HEK293 (cell line): ENCODE results near the gene LTK.

Experiments
- CTCF ChIA-PET: fragments of 350-600 bp; formaldehyde crosslinking; extraction: SDS; loops from one replicate; lab custom pipeline; 2021; ENCODE audit warnings: antibody characterized with exemption; lab: Yijun Ruan, JAX
- POLR2A ChIA-PET: fragments of 300-600 bp; formaldehyde crosslinking; extraction: SDS; loops from one replicate; lab custom pipeline; 2020; ENCODE audit warnings: antibody characterized with exemption, inconsistent platforms; lab: Yijun Ruan, JAX
- H3K27ac ChIP-seq: fragments of 200-500 bp; sonication (Bioruptor generic); 2 replicates; pipeline ENCODE4 v1.5.1; 2014; ENCODE audit warnings: low read depth, low read length, control low read depth, inconsistent platforms; ENCODE audit errors: extremely low read depth
- H3K36me3 ChIP-seq, 2 experiments: fragments of 200-500 bp in 1 of 2; sonication (Bioruptor generic) in 1 of 2; 1 replicate in 1 of 2; 2 replicates in 1 of 2; pipeline ENCODE4 v1.5.1; 2014 to 2017; ENCODE audit warnings: inconsistent platforms in 2 of 2, low read length in 2 of 2; ENCODE audit not compliant: control insufficient read depth in 2 of 2, insufficient read depth in 1 of 2
- H3K4me1 ChIP-seq: fragments of 200-500 bp; sonication (Bioruptor generic); 2 replicates; pipeline ENCODE4 v1.5.1; 2014; ENCODE audit warnings: mild to moderate bottlenecking, low read length, inconsistent platforms; ENCODE audit not compliant: control insufficient read depth, insufficient read depth
- H3K4me3 ChIP-seq: 2 replicates; pipeline ENCODE4 v1.5.1; 2011; ENCODE audit warnings: low read depth, mild to moderate bottlenecking, control low read depth, low read length, moderate library complexity
- H3K9me3 ChIP-seq: fragments of 200-500 bp; sonication (Bioruptor generic); 2 replicates; pipeline ENCODE4 v1.5.1; 2014; ENCODE audit warnings: low read depth, low read length, inconsistent platforms; ENCODE audit not compliant: control insufficient read depth, insufficient read depth
- BCL11B ChIP-seq: fragments of 450-650 bp; formaldehyde crosslinking; IDR thresholded peaks from 2 replicates; pipeline ENCODE4 v1.5.1; 2016; ENCODE audit warnings: low read depth, missing biosample characterization, missing genetic modification characterization
- HIC1 ChIP-seq: fragments of 450-650 bp; formaldehyde crosslinking; IDR thresholded peaks from 2 replicates; pipeline ENCODE4 v1.5.1; 2016; ENCODE audit warnings: missing biosample characterization, missing genetic modification characterization
- HOXD13 ChIP-seq: sonication (generic); formaldehyde crosslinking; IDR thresholded peaks from 2 replicates; pipeline ENCODE4 v1.8.0; 2022; ENCODE audit warnings: missing genetic modification reagents, borderline replicate concordance
- KLF7 ChIP-seq: fragments of 450-650 bp; formaldehyde crosslinking; IDR thresholded peaks from 2 replicates; pipeline ENCODE4 v1.5.1; 2016; ENCODE audit warnings: missing biosample characterization, missing genetic modification characterization, borderline replicate concordance
- REPIN1 ChIP-seq: fragments of 450-650 bp; formaldehyde crosslinking; IDR thresholded peaks from 2 replicates; pipeline ENCODE4 v1.5.1; 2017; ENCODE audit warnings: missing biosample characterization, missing genetic modification characterization, low read depth
- ZFP3 ChIP-seq: fragments of 450-650 bp; formaldehyde crosslinking; IDR thresholded peaks from 2 replicates; pipeline ENCODE4 v1.5.1; 2016; ENCODE audit warnings: low read depth, missing biosample characterization, missing genetic modification characterization
- ZIC2 ChIP-seq: fragments of 450-650 bp; formaldehyde crosslinking; IDR thresholded peaks from 2 replicates; pipeline ENCODE4 v1.5.1; 2016; ENCODE audit warnings: missing biosample characterization, missing genetic modification characterization
- ZNF132 ChIP-seq: fragments of 450-650 bp; formaldehyde crosslinking; IDR thresholded peaks from 2 replicates; pipeline ENCODE4 v1.5.1; 2017; ENCODE audit warnings: missing biosample characterization, missing genetic modification characterization, borderline replicate concordance
- ZNF214 ChIP-seq: fragments of 450-650 bp; formaldehyde crosslinking; IDR thresholded peaks from 2 replicates; pipeline ENCODE4 v1.5.1; 2017; ENCODE audit warnings: missing biosample characterization, mild to moderate bottlenecking, missing genetic modification characterization, borderline replicate concordance
- ZNF248 ChIP-seq: fragments of 450-650 bp; formaldehyde crosslinking; IDR thresholded peaks from 2 replicates; pipeline ENCODE4 v1.5.1; 2017; ENCODE audit warnings: missing biosample characterization, missing genetic modification characterization
- ZNF324 ChIP-seq: fragments of 450-650 bp; formaldehyde crosslinking; IDR thresholded peaks from 2 replicates; pipeline ENCODE4 v1.5.1; 2016; ENCODE audit warnings: missing biosample characterization, missing genetic modification characterization
- ZNF366 ChIP-seq: fragments of 450-650 bp; formaldehyde crosslinking; conservative IDR thresholded peaks from 2 replicates; pipeline ENCODE4 v1.5.1; 2016; ENCODE audit warnings: missing biosample characterization, missing genetic modification characterization
- ZNF600 ChIP-seq: fragments of 450-650 bp; formaldehyde crosslinking; IDR thresholded peaks from 2 replicates; pipeline ENCODE4 v1.5.1; 2016; ENCODE audit warnings: missing biosample characterization, missing genetic modification characterization
- ZNF629 ChIP-seq: fragments of 450-650 bp; formaldehyde crosslinking; IDR thresholded peaks from 2 replicates; pipeline ENCODE4 v1.5.1; 2017; ENCODE audit warnings: missing biosample characterization, missing genetic modification characterization
- ZNF654 ChIP-seq: fragments of 450-650 bp; formaldehyde crosslinking; IDR thresholded peaks from 2 replicates; pipeline ENCODE4 v1.5.1; 2016; ENCODE audit warnings: low read depth, missing biosample characterization, missing genetic modification characterization
- ZNF658 ChIP-seq: fragments of 450-650 bp; formaldehyde crosslinking; IDR thresholded peaks from 2 replicates; pipeline ENCODE4; 2016; ENCODE audit warnings: missing biosample characterization, missing genetic modification characterization
- ZNF660 ChIP-seq: fragments of 450-650 bp; IDR thresholded peaks from 2 replicates; pipeline ENCODE4 v1.5.1; 2018; ENCODE audit warnings: missing biosample characterization, mild to moderate bottlenecking, missing genetic modification characterization
- ZNF670 ChIP-seq: fragments of 450-650 bp; formaldehyde crosslinking; IDR thresholded peaks from 2 replicates; pipeline ENCODE4 v1.5.1; 2016; ENCODE audit warnings: missing biosample characterization, missing genetic modification characterization, low read depth
- ZNF701 ChIP-seq: fragments of 450-650 bp; formaldehyde crosslinking; IDR thresholded peaks from 2 replicates; pipeline ENCODE4 v1.5.1; 2016; ENCODE audit warnings: missing biosample characterization, missing genetic modification characterization
- ZNF704 ChIP-seq: fragments of 450-650 bp; formaldehyde crosslinking; IDR thresholded peaks from 2 replicates; pipeline ENCODE4 v1.5.1; 2016; ENCODE audit warnings: missing biosample characterization, missing genetic modification characterization
- ZNF768 ChIP-seq: fragments of 450-650 bp; formaldehyde crosslinking; IDR thresholded peaks from 2 replicates; pipeline ENCODE4 v1.5.1; 2018; ENCODE audit warnings: missing biosample characterization, mild to moderate bottlenecking, missing genetic modification characterization
- ZNF777 ChIP-seq: fragments of 450-650 bp; formaldehyde crosslinking; IDR thresholded peaks from 2 replicates; pipeline ENCODE4 v1.5.1; 2017; ENCODE audit warnings: missing biosample characterization, missing genetic modification characterization, borderline replicate concordance
- TF ChIP-seq, protein P1 (sequence below): fragments of 450-650 bp; formaldehyde crosslinking; IDR thresholded peaks from 2 replicates; pipeline ENCODE4 v1.5.1; 2017; ENCODE audit warnings: missing biosample characterization, missing genetic modification characterization
- TF ChIP-seq, protein P2 (sequence below): fragments of 450-650 bp; formaldehyde crosslinking; IDR thresholded peaks from 2 replicates; pipeline ENCODE4 v1.5.1; 2016; ENCODE audit warnings: missing biosample characterization, missing genetic modification characterization
- TF ChIP-seq, protein P3 (sequence below): fragments of 450-650 bp; formaldehyde crosslinking; IDR thresholded peaks from 2 replicates; pipeline ENCODE4 v1.5.1; 2016; ENCODE audit warnings: missing biosample characterization, missing genetic modification characterization
- TF ChIP-seq, protein P4 (sequence below): fragments of 450-650 bp; formaldehyde crosslinking; IDR thresholded peaks from 2 replicates; pipeline ENCODE4 v1.5.1; 2017; ENCODE audit warnings: missing biosample characterization, missing genetic modification characterization

Gene LTK

GRCh38 chr15:41465822-41466421, 47.7 kb downstream of the LTK start:
- Histone ChIP-seq H3K4me1 (no peaks in the 10 kb centered on the region), H3K36me3 (peaks cover 21 to 57% of the 10 kb centered on the region in 2 experiments), H3K9me3 (no peaks in the 10 kb centered on the region), H3K27ac (no peak overlapping the region), H3K4me3 (no peak overlapping the region)
- TF ChIP-seq, protein P1, sequence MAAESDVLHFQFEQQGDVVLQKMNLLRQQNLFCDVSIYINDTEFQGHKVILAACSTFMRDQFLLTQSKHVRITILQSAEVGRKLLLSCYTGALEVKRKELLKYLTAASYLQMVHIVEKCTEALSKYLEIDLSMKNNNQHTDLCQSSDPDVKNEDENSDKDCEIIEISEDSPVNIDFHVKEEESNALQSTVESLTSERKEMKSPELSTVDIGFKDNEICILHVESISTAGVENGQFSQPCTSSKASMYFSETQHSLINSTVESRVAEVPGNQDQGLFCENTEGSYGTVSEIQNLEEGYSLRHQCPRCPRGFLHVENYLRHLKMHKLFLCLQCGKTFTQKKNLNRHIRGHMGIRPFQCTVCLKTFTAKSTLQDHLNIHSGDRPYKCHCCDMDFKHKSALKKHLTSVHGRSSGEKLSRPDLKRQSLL (tag by site-specific recombination) = no peak
- TF ChIP-seq ZIC2 (no peak), HIC1 (no peak), KLF7 (no peak), ZFP3 (tag by site-specific recombination) (no peak), BCL11B (tag by site-specific recombination) (no peak), ZNF629 (tag by site-specific recombination) (no peak), ZNF701 (no peak), ZNF214 (tag by site-specific recombination) (no peak), REPIN1 (tag by site-specific recombination) (no peak), ZNF768 (no peak), ZNF654 (tag by site-specific recombination) (peak; percentile 89), ZNF658 (no peak), ZNF670 (tag by site-specific recombination) (no peak)
- TF ChIP-seq, protein P2, sequence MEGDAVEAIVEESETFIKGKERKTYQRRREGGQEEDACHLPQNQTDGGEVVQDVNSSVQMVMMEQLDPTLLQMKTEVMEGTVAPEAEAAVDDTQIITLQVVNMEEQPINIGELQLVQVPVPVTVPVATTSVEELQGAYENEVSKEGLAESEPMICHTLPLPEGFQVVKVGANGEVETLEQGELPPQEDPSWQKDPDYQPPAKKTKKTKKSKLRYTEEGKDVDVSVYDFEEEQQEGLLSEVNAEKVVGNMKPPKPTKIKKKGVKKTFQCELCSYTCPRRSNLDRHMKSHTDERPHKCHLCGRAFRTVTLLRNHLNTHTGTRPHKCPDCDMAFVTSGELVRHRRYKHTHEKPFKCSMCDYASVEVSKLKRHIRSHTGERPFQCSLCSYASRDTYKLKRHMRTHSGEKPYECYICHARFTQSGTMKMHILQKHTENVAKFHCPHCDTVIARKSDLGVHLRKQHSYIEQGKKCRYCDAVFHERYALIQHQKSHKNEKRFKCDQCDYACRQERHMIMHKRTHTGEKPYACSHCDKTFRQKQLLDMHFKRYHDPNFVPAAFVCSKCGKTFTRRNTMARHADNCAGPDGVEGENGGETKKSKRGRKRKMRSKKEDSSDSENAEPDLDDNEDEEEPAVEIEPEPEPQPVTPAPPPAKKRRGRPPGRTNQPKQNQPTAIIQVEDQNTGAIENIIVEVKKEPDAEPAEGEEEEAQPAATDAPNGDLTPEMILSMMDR (tag by site-specific recombination) = peak; percentile 67; the same call in 1 of the 2 replicates
- TF ChIP-seq, protein P3, sequence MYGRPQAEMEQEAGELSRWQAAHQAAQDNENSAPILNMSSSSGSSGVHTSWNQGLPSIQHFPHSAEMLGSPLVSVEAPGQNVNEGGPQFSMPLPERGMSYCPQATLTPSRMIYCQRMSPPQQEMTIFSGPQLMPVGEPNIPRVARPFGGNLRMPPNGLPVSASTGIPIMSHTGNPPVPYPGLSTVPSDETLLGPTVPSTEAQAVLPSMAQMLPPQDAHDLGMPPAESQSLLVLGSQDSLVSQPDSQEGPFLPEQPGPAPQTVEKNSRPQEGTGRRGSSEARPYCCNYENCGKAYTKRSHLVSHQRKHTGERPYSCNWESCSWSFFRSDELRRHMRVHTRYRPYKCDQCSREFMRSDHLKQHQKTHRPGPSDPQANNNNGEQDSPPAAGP (tag by site-specific recombination) = no peak
- ChIA-PET CTCF (interaction anchor here (0.5 to 2.4 kb wide), 32 partner anchors 10 to 621 kb away, joined by 3 to 17 read pairs (median 3); partner anchors contain the start of gene RPAP1), POLR2A (interaction anchor here (1.0 kb wide), 1 partner anchor 73 kb away, joined by 4 read pairs; no protein-coding TSS in a partner anchor)

- no peaks in the 10 kb centered on the region for H3K9me3 ChIP-seq
- POLR2A ChIA-PET = interaction anchor here (1.0 kb wide), 1 partner anchor 74 kb away, joined by 4 read pairs; no protein-coding TSS in a partner anchor
- H3K36me3 ChIP-seq = peaks cover 20 to 54% of the 10 kb centered on the region in 2 experiments
- TF ChIP-seq ZFP3 (tag by site-specific recombination) (no peak), ZIC2 (no peak), ZNF704 (no peak), HOXD13 (CRISPR knock-in tag) (no peak), ZNF324 (tag by site-specific recombination) (no peak), ZNF366 (peak; percentile 63), ZNF777 (tag by site-specific recombination) (no peak), ZNF658 (no peak), ZNF132 (no peak), ZNF248 (tag by site-specific recombination) (no peak), ZNF660 (tag by site-specific recombination) (no peak), ZNF600 (tag by site-specific recombination) (no peak)
- TF ChIP-seq, protein P4, sequence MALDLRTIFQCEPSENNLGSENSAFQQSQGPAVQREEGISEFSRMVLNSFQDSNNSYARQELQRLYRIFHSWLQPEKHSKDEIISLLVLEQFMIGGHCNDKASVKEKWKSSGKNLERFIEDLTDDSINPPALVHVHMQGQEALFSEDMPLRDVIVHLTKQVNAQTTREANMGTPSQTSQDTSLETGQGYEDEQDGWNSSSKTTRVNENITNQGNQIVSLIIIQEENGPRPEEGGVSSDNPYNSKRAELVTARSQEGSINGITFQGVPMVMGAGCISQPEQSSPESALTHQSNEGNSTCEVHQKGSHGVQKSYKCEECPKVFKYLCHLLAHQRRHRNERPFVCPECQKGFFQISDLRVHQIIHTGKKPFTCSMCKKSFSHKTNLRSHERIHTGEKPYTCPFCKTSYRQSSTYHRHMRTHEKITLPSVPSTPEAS = 0 out of 2 replicates have a peak, but pooled peaks have one; percentile 23
These were observed 48.6 kb downstream of the LTK start for GRCh38 chr15:41464889-41465580.

More at GRCh38 chr15:41464889-41465580, 48.6 kb downstream of the LTK start:
- Histone ChIP-seq H3K4me3 (no peak overlapping the region), H3K27ac (peak overlapping the region; percentile 16; the same call in 1 of the 2 replicates), H3K4me1 (no peaks in the 10 kb centered on the region)
- CTCF ChIA-PET = interaction anchor here (0.6 to 2.4 kb wide), 17 partner anchors 10 to 441 kb away, joined by 3 to 17 read pairs (median 4); partner anchors contain the start of gene RPAP1
